ENCODE results near the gene ADARB2.

DNA sequence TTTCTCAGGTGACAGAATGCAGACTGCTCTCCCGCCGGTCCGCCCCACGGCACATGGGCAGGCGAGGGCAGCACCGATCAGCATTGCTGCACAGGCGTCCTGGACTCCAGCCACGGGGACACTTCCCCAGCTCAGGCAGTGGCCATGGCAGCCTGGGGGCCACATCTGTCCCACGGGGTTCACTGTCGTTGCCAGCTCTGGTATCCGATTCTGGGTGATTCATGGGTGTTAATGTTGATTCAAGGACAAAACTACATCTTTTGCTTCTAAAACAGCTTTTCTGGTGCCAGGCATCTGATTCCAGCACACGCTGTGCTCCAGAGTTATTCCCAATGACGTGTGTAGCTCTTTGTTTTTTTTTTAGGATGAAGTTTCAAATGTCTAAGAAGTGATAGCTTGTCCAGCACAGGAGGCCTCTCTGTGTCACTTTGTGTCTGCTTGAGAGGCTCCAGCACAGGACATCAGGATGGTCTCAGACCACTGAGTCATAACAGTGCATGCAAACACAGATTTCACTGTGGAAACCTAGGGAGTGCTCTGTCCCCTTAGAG is 463.1 kb downstream of the ADARB2 start:
- TF ChIP-seq, protein P1, sequence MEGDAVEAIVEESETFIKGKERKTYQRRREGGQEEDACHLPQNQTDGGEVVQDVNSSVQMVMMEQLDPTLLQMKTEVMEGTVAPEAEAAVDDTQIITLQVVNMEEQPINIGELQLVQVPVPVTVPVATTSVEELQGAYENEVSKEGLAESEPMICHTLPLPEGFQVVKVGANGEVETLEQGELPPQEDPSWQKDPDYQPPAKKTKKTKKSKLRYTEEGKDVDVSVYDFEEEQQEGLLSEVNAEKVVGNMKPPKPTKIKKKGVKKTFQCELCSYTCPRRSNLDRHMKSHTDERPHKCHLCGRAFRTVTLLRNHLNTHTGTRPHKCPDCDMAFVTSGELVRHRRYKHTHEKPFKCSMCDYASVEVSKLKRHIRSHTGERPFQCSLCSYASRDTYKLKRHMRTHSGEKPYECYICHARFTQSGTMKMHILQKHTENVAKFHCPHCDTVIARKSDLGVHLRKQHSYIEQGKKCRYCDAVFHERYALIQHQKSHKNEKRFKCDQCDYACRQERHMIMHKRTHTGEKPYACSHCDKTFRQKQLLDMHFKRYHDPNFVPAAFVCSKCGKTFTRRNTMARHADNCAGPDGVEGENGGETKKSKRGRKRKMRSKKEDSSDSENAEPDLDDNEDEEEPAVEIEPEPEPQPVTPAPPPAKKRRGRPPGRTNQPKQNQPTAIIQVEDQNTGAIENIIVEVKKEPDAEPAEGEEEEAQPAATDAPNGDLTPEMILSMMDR (IDR thresholded peaks at IDR 0.05): no peak
- TF ChIP-seq POLR2AphosphoS5 (IDR thresholded peaks at IDR 0.05; ENCODE audit: low read depth, low read length): no peak
- no peak for TF ChIP-seq JUND (IDR thresholded peaks at IDR 0.05)
- TF ChIP-seq TAF1 (IDR thresholded peaks at IDR 0.05; ENCODE audit: borderline replicate concordance, low read depth, low read length): no peak
- TF ChIP-seq SIN3A (IDR thresholded peaks at IDR 0.05; ENCODE audit: borderline replicate concordance, low read depth, low read length): no peak
- TF ChIP-seq FOXJ3 (CRISPR knock-in tag; IDR thresholded peaks at IDR 0.05): no peak
- no peak for TF ChIP-seq GATA2 (CRISPR knock-in tag; IDR thresholded peaks at IDR 0.05)
- no peak for TF ChIP-seq EZH2phosphoT487 (IDR thresholded peaks at IDR 0.05; ENCODE audit: borderline replicate concordance, low read depth)
